Measurements from ENCODE around the gene COL15A1.
"Not testable (repeated sequence)": the region's sequence is repeated elsewhere in the genome, so short reads cannot be mapped to it uniquely, and the experiment has no call there.

Gene COL15A1

GRCh38 chr9:98943682-98944056 is at the start of gene COL15A1:
COL15A1 (plus strand) TSS chr9:98943907; CDS start chr9:98944062, 155 bp downstream.
- no peak for DNase-seq (ENCODE audit: low spot score)

DNA sequence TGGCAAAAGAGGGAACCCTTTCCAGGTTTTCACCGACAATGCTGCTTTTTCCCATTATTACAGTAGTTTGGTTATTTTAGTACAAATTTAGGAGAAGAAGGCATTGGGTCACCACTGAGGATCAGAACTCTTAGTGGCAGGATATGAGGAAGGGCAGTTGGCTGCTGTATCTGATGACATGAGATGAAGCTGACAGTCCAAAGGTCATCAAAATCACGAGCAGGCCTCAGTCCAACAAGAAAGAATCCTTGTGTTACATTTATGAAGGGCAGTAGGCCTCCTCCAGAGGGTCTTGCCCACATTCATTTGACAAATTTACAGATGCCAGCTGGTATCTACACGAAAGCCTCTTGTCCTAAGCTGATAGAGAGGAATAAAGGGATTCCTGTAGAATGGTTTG is 49.5 kb upstream of the COL15A1 start:
- DNase-seq (ENCODE audit: low spot score) = no peak

GRCh38 chr9:98894761-98895160 is 48.9 kb upstream of the COL15A1 start:
- no peak for DNase-seq (ENCODE audit: low spot score)

GRCh38 chr9:98896632-98897031 is 47.1 kb upstream of the COL15A1 start:
- DNase-seq (ENCODE audit: low spot score) = no peak

DNA sequence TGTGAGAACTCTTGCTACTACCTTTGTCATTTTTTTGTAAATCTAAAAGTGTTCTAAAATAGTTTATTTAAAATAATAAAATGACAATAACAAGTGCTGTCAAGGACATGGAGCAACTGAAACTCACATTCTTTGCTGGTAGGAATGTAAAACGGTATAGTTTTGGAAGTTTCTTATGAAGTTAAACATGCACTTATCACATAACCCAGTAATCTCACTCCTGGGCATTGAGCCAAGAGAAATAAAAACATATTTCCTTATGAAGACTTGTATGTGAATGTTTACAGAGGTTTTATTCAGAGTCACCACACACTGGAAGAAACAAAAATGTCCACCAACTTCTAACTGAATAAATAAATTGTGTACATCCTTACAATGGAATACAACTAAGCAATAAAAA is 46.0 kb upstream of the COL15A1 start:
- DNase-seq (ENCODE audit: low spot score) = no peak

- no peak for DNase-seq (ENCODE audit: low spot score)
These were observed 44.2 kb upstream of the COL15A1 start for GRCh38 chr9:98899408-98900056.

- DNase-seq (ENCODE audit: low spot score) = no peak
These were observed 43.5 kb upstream of the COL15A1 start for GRCh38 chr9:98900244-98900643.

DNA sequence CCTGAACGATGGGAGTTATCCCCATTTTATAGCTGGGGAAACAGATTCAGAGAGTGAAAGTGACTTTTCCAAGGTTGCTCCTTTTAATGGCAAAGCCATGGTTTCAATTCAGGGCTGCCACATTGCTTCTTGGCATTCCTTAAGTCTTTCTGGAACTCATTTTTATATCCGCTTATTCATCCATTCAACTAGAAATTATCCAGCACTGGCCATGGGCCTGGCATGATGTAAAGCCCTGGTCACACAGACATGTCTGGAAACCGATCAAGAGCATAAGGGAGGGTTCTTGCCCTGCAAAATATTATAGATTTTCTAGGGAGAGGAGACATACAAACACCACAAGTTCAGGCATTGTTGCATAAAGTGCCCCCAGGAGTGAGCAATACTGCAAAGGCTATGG is 43.0 kb upstream of the COL15A1 start:
- DNase-seq (ENCODE audit: low spot score) = no peak

- DNase-seq (ENCODE audit: low spot score) = not testable (repeated sequence)
These were observed 41.9 kb upstream of the COL15A1 start for GRCh38 chr9:98901843-98902242.

DNA sequence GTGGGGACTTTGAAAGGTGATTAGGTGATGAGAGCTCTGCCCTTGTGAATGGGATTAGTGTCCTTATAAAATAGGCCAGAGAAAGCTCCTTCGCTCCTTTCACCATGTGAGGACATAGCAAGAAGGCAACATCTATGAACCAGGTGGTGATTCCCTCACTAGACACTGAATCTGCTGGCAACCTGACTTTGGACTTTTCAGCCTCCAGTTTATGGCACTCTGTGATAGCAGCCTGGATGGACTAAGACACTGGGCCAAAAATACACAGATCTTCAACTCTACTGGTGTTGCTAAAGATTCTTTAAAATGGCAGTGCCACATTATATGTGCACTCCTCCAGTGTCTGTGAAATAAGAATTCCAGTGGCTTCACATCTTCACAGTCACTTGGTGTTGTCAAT is 41.2 kb upstream of the COL15A1 start:
- DNase-seq (ENCODE audit: low spot score) = no peak

DNA sequence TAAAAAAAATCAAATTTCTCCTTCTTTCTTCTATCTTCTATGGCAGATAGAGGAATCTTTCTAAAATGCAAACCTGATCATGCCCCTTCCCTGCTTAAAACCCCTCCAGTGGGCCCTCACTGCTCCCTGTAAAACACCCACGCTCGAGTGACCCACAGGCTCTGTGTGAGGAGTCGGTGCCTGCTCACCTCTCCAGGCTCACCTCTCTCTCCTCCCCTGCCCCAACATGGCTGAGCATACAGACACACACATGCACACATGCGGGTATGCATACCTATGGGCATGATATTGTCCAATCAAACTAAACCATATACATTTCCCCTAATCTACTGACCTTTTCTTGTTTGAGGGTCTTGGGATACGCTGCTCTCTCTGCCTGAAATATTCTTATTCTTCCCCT is 40.8 kb upstream of the COL15A1 start:
- no peak for DNase-seq (ENCODE audit: low spot score)

DNA sequence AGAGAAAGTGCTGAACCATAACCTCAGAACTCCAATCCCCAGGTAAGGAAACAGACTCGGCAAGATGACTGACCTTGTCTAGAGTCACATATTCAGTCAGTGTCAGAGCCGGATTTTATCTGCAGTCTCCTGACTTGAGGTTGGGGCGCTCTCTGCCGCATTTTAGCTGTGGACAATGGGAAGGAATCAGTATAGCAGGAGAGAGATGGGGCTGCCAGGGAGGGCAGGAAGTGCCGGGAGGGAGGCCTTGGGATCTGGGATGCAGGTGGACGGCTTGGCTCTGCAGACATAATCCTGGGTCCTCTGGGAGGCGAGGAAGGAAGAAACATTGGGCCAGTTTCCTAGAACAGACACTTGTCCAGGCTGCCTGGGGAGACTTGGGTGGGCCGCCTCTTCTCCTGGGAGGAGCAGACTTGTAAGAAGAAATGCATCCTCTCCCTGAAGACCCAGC is 39.7 kb upstream of the COL15A1 start:
- no peak for DNase-seq (ENCODE audit: low spot score)

- DNase-seq (ENCODE audit: low spot score) = no peak
These were observed 38.7 kb upstream of the COL15A1 start for GRCh38 chr9:98905015-98905414.

GRCh38 chr9:98906273-98907040 is 37.2 kb upstream of the COL15A1 start:
- DNase-seq (ENCODE audit: low spot score) = no peak

DNA sequence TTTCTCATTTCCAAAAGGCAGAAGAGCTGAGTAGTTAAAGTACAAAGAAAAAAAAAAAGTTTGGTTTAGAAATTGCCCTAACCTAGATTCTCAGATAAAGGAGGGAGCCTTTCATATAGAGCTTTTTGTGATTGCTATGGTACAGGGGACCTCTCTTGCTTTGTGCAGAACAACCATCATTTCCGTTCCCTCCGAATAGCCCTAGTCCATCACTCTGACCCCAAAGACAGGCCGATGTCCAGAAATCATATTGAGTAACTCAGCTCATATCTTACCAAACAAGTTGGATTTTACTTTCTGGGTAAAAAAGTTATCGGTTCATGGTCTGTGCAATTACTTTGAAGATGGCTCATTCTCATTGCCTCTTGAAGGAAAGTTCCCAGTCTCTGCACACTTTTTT is 36.7 kb upstream of the COL15A1 start:
- DNase-seq (ENCODE audit: low spot score) = no peak

DNA sequence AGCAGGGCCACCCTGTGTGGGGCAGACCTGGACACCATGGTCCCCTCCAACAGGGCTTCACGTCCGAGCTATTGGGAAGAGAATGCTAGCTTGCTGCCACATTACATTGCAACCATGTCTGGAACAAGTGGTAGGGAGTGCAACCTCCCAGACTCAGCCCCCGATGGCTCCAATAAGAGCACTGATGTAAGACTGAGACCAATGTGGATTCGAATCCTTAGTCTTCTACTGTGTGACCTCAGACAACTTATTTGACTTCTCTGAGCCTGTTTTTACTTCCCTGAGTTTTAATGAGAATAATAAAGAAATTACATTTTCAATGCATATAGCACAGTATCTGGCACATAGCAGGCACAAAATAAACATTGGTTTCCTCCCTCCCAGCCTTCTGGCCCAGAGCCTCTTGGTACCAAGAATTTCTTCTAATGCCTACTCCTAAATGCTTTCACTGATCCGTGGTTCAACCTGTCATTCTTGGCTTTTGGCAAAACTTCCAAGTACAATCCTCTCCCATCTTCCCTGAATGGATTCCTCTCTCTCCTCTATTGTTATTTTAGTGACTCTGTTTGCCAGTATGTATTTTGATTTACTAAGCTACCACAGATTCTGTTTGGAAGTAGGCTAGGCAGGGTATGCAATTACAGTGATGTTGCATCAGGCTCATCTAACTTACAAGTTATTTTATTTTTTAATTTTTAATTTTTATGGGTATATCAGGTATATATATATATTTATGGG is 34.6 kb upstream of the COL15A1 start:
- no peak for DNase-seq (ENCODE audit: low spot score)

GRCh38 chr9:98909935-98910334 is 33.8 kb upstream of the COL15A1 start:
- DNase-seq (ENCODE audit: low spot score) = no peak

DNA sequence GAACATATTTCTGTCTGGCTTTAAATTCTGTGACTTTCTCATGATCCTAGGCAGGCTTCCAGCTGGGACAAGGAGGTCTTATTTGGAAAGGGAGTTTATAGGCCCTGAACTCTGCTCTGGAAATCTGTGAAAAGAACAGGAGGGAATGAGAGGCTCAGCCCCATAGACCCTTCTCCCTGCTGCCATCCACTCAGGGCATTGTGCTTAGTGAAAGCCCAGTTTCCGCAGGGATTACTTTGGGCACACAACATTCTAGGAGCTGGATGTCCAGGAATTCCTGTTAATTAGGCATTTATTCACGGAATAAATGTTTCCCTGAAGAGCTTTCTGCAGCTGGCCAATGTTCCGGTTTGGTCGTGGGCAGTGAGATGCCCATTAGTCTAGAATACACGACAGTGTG is 32.7 kb upstream of the COL15A1 start:
- no peak for DNase-seq (ENCODE audit: low spot score)

DNA sequence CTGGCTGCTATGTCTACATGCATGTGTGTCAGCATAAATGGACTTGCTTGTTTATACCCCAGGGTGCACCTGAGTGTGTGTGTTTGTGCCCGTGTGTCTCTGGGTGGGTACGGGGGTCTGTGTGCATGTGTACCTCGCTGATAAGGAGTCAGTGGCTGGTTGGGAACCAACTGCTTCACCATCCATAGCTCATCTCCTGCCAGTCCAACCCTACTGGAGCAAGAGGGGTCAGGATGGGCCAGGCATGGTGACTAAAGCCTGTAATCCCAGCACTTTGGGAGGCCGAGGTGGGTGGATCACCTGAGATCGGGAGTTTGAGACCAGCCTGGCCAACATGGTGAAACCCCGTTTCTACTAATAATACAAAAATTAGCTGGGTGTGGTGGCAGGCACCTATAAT is 32.0 kb upstream of the COL15A1 start:
- DNase-seq (ENCODE audit: low spot score) = not testable (repeated sequence)

GRCh38 chr9:98912450-98912849 is 31.3 kb upstream of the COL15A1 start:
- DNase-seq (ENCODE audit: low spot score) = no peak

GRCh38 chr9:98913044-98913443 is 30.7 kb upstream of the COL15A1 start:
- no peak for DNase-seq (ENCODE audit: low spot score)

DNA sequence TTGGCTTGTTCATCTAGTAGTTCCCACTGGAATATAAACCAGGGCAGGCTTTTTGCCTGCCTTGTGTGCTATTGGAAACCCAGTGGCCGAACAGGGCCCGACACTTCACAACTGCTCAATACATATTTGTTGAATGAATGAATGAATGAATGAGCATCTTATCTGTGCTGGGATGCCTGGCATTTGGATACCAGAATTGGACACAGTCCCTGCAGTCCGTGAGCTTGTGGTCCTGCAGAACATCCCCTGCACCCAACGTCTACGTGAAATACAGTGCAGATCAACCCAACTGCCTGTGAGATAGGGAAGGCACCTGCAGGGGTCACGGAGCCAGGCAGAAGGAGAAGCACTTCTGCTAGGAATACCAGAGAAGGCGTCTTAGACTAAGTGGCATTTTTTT is 30.0 kb upstream of the COL15A1 start:
- no peak for DNase-seq (ENCODE audit: low spot score)

GRCh38 chr9:98915599-98915998 is 28.1 kb upstream of the COL15A1 start:
- no peak for DNase-seq (ENCODE audit: low spot score)
